Stimulated activated CD4-positive, alpha-beta T cell treated with anti-CD3 and anti-CD28 coated beads, Interleukin-4, amount 100 ng/mL, for 1 hour (primary cell): ENCODE results near the gene PIP5K1B.
"Not testable (repeated sequence)": the region's sequence is repeated elsewhere in the genome, so short reads cannot be mapped to it uniquely, and the experiment has no call there.

Experiments used
- DNase-seq: peaks from one replicate; pipeline ENCODE4 v3.0.0-alpha.2; 2020

Gene PIP5K1B

GRCh38 chr9:68966496-68966944 lies 261.5 kb downstream of the PIP5K1B start:
- no peak for DNase-seq

- no peak for DNase-seq
Observed at GRCh38 chr9:68967800-68968199, 262.8 kb downstream of the PIP5K1B start.

GRCh38 chr9:68969538-68969937 lies 264.5 kb downstream of the PIP5K1B start:
- DNase-seq: no peak

- no peak for DNase-seq
Observed at GRCh38 chr9:68970151-68970550, 265.1 kb downstream of the PIP5K1B start.

- DNase-seq: no peak
Observed at GRCh38 chr9:68973619-68974018, 268.6 kb downstream of the PIP5K1B start.

- DNase-seq: no peak
Observed at GRCh38 chr9:68974431-68974830, 269.4 kb downstream of the PIP5K1B start.

- DNase-seq: no peak
Observed at GRCh38 chr9:68974901-68975300, 269.9 kb downstream of the PIP5K1B start.

GRCh38 chr9:68975365-68976043 lies 270.5 kb downstream of the PIP5K1B start:
- no peak for DNase-seq

- DNase-seq: no peak
Observed at GRCh38 chr9:68978066-68978465, 273.0 kb downstream of the PIP5K1B start.

GRCh38 chr9:68978501-68978900 lies 273.5 kb downstream of the PIP5K1B start:
- DNase-seq: no peak

GRCh38 chr9:68979538-68980314 lies 274.7 kb downstream of the PIP5K1B start:
- no peak for DNase-seq

- no peak for DNase-seq
Observed at GRCh38 chr9:68980341-68980914, 275.4 kb downstream of the PIP5K1B start.

- no peak for DNase-seq
Observed at GRCh38 chr9:68981789-68982188, 276.7 kb downstream of the PIP5K1B start.

GRCh38 chr9:68983008-68983411 lies 278.0 kb downstream of the PIP5K1B start:
- no peak for DNase-seq

GRCh38 chr9:68983522-68984424 lies 278.7 kb downstream of the PIP5K1B start:
- DNase-seq: no peak

- not testable (repeated sequence) for DNase-seq
Observed at GRCh38 chr9:68986949-68987348, 281.9 kb downstream of the PIP5K1B start.

GRCh38 chr9:68991457-68991856 lies 286.4 kb downstream of the PIP5K1B start:
- no peak for DNase-seq

- DNase-seq: no peak
Observed at GRCh38 chr9:68995776-68996175, 290.7 kb downstream of the PIP5K1B start.

- DNase-seq: no peak
Observed at GRCh38 chr9:68996462-68996861, 291.4 kb downstream of the PIP5K1B start.

- no peak for DNase-seq
Observed at GRCh38 chr9:68997666-68998065, 292.6 kb downstream of the PIP5K1B start.

GRCh38 chr9:68998385-68998784 lies 293.3 kb downstream of the PIP5K1B start:
- DNase-seq: no peak

- DNase-seq: no peak
Observed at GRCh38 chr9:68998812-68999211, 293.8 kb downstream of the PIP5K1B start.
